Liver (tissue), 9 donors: Measurements from ENCODE around the gene LOXL4. TPM values are rescaled to one million over a fixed set of nuclear protein-coding genes. Genes with fewer than 3 reads are reported as not detected.

ENCODE experiments used
- DNase-seq: peaks from one replicate; pipeline ENCODE4 v3.0.0-alpha.2; 2017; ENCODE audit warnings: low spot score
- H3K27ac ChIP-seq, 2 donors: one replicate each; pipeline ENCODE4 v1.7.0; 2013; ENCODE audit warnings: inconsistent platforms in 2 of 2, low read length in 2 of 2, control low read depth in 1 of 2, low read depth in 1 of 2, mild to moderate bottlenecking in 1 of 2
- H3K27me3 ChIP-seq, 4 donors: one replicate each; pipeline versions ENCODE4 v1.6.1 to v1.7.0; 2013; ENCODE audit warnings: low read length in 3 of 4, inconsistent platforms in 1 of 4, mild to moderate bottlenecking in 1 of 4, moderate library complexity in 1 of 4; ENCODE audit not compliant: control insufficient read depth in 4 of 4, insufficient read depth in 4 of 4
- H3K36me3 ChIP-seq, 4 donors: one replicate each; pipeline versions ENCODE4 v1.6.1 to v1.7.0; 2013; ENCODE audit warnings: low read length in 3 of 4, mild to moderate bottlenecking in 3 of 4, low read depth in 1 of 4, moderate library complexity in 1 of 4; ENCODE audit not compliant: control insufficient read depth in 4 of 4, insufficient read depth in 3 of 4
- H3K4me1 ChIP-seq, 4 donors: one replicate each; pipeline versions ENCODE4 v1.6.1 to v1.7.0; 2013; ENCODE audit warnings: low read length in 3 of 4, mild to moderate bottlenecking in 3 of 4, moderate library complexity in 1 of 4; ENCODE audit not compliant: control insufficient read depth in 4 of 4, insufficient read depth in 4 of 4
- H3K4me3 ChIP-seq, 3 donors: one replicate each; pipeline versions ENCODE4 v1.6.1 to v1.7.0; 2013; ENCODE audit warnings: low read length in 3 of 3, control low read depth in 1 of 3, low read depth in 1 of 3, mild to moderate bottlenecking in 1 of 3
- H3K9ac ChIP-seq, 2 donors: one replicate each; pipeline ENCODE4 v1.7.0; 2013; ENCODE audit warnings: low read length in 2 of 2, mild to moderate bottlenecking in 2 of 2, moderate library complexity in 2 of 2, control low read depth in 1 of 2, low read depth in 1 of 2
- H3K9me3 ChIP-seq, 4 donors: one replicate each; pipeline versions ENCODE4 v1.6.1 to v1.7.0; 2013; ENCODE audit warnings: low read length in 3 of 4; ENCODE audit not compliant: control insufficient read depth in 4 of 4
- EGR1 ChIP-seq, 2 donors: IDR thresholded peaks; 2 replicates each; pipeline ENCODE4 v1.6.1; 2016 to 2018; ENCODE audit warnings: antibody characterized with exemption in 2 of 2, low read depth in 2 of 2
- GABPA ChIP-seq, 2 donors: IDR thresholded peaks in 1 of 2; conservative IDR thresholded peaks in 1 of 2; 2 replicates each; pipeline ENCODE4 v1.6.1; 2016; ENCODE audit warnings: antibody characterized with exemption in 2 of 2, mild to moderate bottlenecking in 1 of 2, moderate library complexity in 1 of 2
- HNF4G ChIP-seq: IDR thresholded peaks from 2 replicates; pipeline ENCODE4 v1.6.1; 2016; ENCODE audit warnings: antibody characterized with exemption
- JUND ChIP-seq, 2 donors: IDR thresholded peaks; 2 replicates each; pipeline ENCODE4 v1.6.1; 2016; ENCODE audit warnings: antibody characterized with exemption in 2 of 2
- NR2F2 ChIP-seq: IDR thresholded peaks from 2 replicates; pipeline ENCODE4 v1.6.1; 2016; ENCODE audit warnings: antibody characterized with exemption
- RAD21 ChIP-seq, 2 donors: IDR thresholded peaks; 2 replicates each; pipeline ENCODE4 v1.6.1; 2016; ENCODE audit warnings: antibody characterized with exemption in 2 of 2, mild to moderate bottlenecking in 2 of 2
- RXRA ChIP-seq, 2 donors: IDR thresholded peaks; 2 replicates each; pipeline ENCODE4 v1.6.1; 2017 to 2018; ENCODE audit warnings: antibody characterized with exemption in 2 of 2, mild to moderate bottlenecking in 1 of 2
- TAF1 ChIP-seq: conservative IDR thresholded peaks from 2 replicates; pipeline ENCODE4 v1.6.1; 2016; ENCODE audit warnings: antibody characterized with exemption, mild to moderate bottlenecking
- YY1 ChIP-seq: IDR thresholded peaks from 2 replicates; pipeline ENCODE4 v1.6.1; 2016; ENCODE audit warnings: antibody characterized with exemption, mild to moderate bottlenecking
- ZBTB33 ChIP-seq: IDR thresholded peaks from 2 replicates; pipeline ENCODE4 v1.6.1; 2016; ENCODE audit warnings: antibody characterized with exemption
- WGBS: extraction: QIAGEN DNeasy Blood & Tissue Kit; methylation state at CpG from one replicate; pipeline ENCODE4 v1.1.7; 2013; 5-methylcytosine and 5-hydroxymethylcytosine counted together
- polyA plus RNA-seq, 2 donors: library from polyadenylated mRNA; stranded (reverse) in 1 of 2; unstranded in 1 of 2; fragments of 200-250 nt in 1 of 2; fragments of >200 nt in 1 of 2; fragmentation: Nextera tagmentation in 1 of 2; extraction: Ambion mirVana in 1 of 2; gene quantifications; one replicate each; pipeline versions ENCODE4 v1.2.1 to v1.2.3, GENCODE V29; 2013 to 2015
- total RNA-seq, 2 donors: library from RNA; depleted of rRNA; stranded (reverse); fragments of >200 nt; gene quantifications; one replicate each; pipeline ENCODE4 v1.2.3, GENCODE V29; 2014
- TF ChIP-seq, protein P1 (sequence below): IDR thresholded peaks from 2 replicates; pipeline ENCODE4 v1.6.1; 2016; ENCODE audit warnings: antibody characterized with exemption, mild to moderate bottlenecking
- donor health status: healthy.
- donor health status: healthy.
- donor health status: healthy.
- donor health status: healthy.
- donor health status: healthy.

Gene LOXL4
- total and polyA plus RNA-seq, 4 donors = 0.38 to 18.5 (median 1.0) TPM

GRCh38 chr10:98224509-98224908 lies 43.5 kb downstream of the LOXL4 start:
- H3K4me3 ChIP-seq = no peak overlapping the region
- no peak for DNase-seq
- 84% methylated on average over 2 of the region's 2 CpGs for WGBS

DNA sequence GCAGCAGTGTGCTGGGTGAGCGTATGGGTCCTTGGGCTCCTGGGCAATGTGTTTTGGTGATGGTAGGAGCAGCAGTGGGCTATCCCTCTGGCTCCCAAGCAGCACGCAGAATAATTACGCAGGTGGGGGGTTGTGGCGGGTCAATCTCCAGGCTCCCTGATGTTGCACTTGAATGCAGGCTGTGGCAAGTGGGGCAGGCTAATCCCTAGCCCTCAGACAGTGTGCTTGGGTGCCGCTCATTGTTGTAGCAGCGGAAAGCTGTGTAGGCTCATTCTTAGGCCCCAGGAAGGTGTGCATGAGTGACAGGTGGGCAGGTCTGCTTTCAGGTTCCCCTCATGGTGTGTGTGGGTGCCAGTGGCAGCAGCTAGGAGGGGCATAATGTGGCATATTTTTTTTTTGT lies 44.1 kb downstream of the LOXL4 start:
- Histone ChIP-seq H3K4me3 (no peak overlapping the region), H3K36me3 (peaks cover 0 to 4% (median 0%) of the 10 kb centered on the region in 4 donors), H3K9ac (no peak overlapping the region), H3K4me1 (peaks cover 0 to 1% (median 0%) of the 10 kb centered on the region in 4 donors), H3K27ac (no peak overlapping the region), H3K9me3 (peaks cover 0 to 8% (median 4%) of the 10 kb centered on the region in 4 donors), H3K27me3 (no peaks in the 10 kb centered on the region)
- 99% methylated on average over 6 of the region's 6 CpGs for WGBS
- no peak for DNase-seq
- TF ChIP-seq TAF1 (no peak), GABPA (IDR thresholded peaks at IDR 0.05 in 1 of 2, conservative IDR thresholded peaks at IDR 0.05 in 1 of 2) (no peak), NR2F2 (no peak), HNF4G (no peak), ZBTB33 (no peak), EGR1 (IDR thresholded peaks at IDR 0.05; ENCODE audit: low read depth in 2 of 2) (no peak), RXRA (IDR thresholded peaks at IDR 0.05) (no peak), RAD21 (IDR thresholded peaks at IDR 0.05) (no peak), JUND (IDR thresholded peaks at IDR 0.05) (no peak)
- TF ChIP-seq, protein P1, sequence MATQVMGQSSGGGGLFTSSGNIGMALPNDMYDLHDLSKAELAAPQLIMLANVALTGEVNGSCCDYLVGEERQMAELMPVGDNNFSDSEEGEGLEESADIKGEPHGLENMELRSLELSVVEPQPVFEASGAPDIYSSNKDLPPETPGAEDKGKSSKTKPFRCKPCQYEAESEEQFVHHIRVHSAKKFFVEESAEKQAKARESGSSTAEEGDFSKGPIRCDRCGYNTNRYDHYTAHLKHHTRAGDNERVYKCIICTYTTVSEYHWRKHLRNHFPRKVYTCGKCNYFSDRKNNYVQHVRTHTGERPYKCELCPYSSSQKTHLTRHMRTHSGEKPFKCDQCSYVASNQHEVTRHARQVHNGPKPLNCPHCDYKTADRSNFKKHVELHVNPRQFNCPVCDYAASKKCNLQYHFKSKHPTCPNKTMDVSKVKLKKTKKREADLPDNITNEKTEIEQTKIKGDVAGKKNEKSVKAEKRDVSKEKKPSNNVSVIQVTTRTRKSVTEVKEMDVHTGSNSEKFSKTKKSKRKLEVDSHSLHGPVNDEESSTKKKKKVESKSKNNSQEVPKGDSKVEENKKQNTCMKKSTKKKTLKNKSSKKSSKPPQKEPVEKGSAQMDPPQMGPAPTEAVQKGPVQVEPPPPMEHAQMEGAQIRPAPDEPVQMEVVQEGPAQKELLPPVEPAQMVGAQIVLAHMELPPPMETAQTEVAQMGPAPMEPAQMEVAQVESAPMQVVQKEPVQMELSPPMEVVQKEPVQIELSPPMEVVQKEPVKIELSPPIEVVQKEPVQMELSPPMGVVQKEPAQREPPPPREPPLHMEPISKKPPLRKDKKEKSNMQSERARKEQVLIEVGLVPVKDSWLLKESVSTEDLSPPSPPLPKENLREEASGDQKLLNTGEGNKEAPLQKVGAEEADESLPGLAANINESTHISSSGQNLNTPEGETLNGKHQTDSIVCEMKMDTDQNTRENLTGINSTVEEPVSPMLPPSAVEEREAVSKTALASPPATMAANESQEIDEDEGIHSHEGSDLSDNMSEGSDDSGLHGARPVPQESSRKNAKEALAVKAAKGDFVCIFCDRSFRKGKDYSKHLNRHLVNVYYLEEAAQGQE = no peak

More at GRCh38 chr10:98224509-98224908, 43.5 kb downstream of the LOXL4 start:
- Histone ChIP-seq H3K9ac (no peak overlapping the region), H3K4me1 (peaks cover 0 to 1% (median 0%) of the 10 kb centered on the region in 4 donors), H3K27me3 (no peaks in the 10 kb centered on the region), H3K27ac (no peak overlapping the region), H3K36me3 (peaks cover 0 to 2% (median 0%) of the 10 kb centered on the region in 4 donors), H3K9me3 (peaks cover 0 to 7% (median 3%) of the 10 kb centered on the region in 4 donors)
- TF ChIP-seq RAD21 (IDR thresholded peaks at IDR 0.05) (no peak), ZBTB33 (no peak), HNF4G (no peak), YY1 (no peak)
